ENCODE data around the gene CD300LB. TPM values are rescaled to one million over a fixed set of nuclear protein-coding genes. Genes with fewer than 3 reads are reported as not detected.
"Not testable (repeated sequence)": the region's sequence is repeated elsewhere in the genome, so short reads cannot be mapped to it uniquely, and the experiment has no call there.

The CD300LB gene
- polyA plus RNA-seq, 5 donors = 0.22 to 0.44 (median 0.25) TPM

- peak; percentile 36 to 56 for DNase-seq
These were observed 37.9 kb downstream of the CD300LB start for GRCh38 chr17:74493331-74493833.

- no peak for DNase-seq
These were observed 39.6 kb downstream of the CD300LB start for GRCh38 chr17:74491626-74492025.

- DNase-seq = no peak
These were observed 40.6 kb downstream of the CD300LB start for GRCh38 chr17:74490716-74491115.

GRCh38 chr17:74488276-74488675 lies 43.0 kb downstream of the CD300LB start:
- DNase-seq = not testable (repeated sequence)

- no peak for DNase-seq
These were observed 45.4 kb downstream of the CD300LB start for GRCh38 chr17:74485841-74486240.

GRCh38 chr17:74485022-74485743 lies 46.1 kb downstream of the CD300LB start:
- DNase-seq = no peak

GRCh38 chr17:74484066-74484465 lies 47.2 kb downstream of the CD300LB start:
- DNase-seq = no peak

GRCh38 chr17:74481621-74482020 lies 49.7 kb downstream of the CD300LB start:
- no peak for DNase-seq

GRCh38 chr17:74480290-74480689 lies 51.0 kb downstream of the CD300LB start:
- DNase-seq = no peak

- DNase-seq = no peak
These were observed 52.7 kb downstream of the CD300LB start for GRCh38 chr17:74478420-74479100.

GRCh38 chr17:74477411-74477810 lies 53.9 kb downstream of the CD300LB start:
- no peak for DNase-seq

GRCh38 chr17:74475189-74475588 lies 56.1 kb downstream of the CD300LB start:
- no peak for DNase-seq

GRCh38 chr17:74474043-74474792 lies 57.1 kb downstream of the CD300LB start:
- no peak for DNase-seq

GRCh38 chr17:74473294-74473693 lies 58.0 kb downstream of the CD300LB start:
- DNase-seq = no peak

GRCh38 chr17:74472890-74473289 lies 58.4 kb downstream of the CD300LB start:
- DNase-seq = no peak

- DNase-seq = no peak
These were observed 59.9 kb downstream of the CD300LB start for GRCh38 chr17:74471341-74471740.

Other genes starting within 250 kb of the CD300LB start
- 1 to 10 TPM in 4 of 5 donors, under 1 TPM in 1; 0.63 to 2.6 (median 1.5) TPM for gene KIF19, start 205.2 kb downstream of the CD300LB start, polyA plus RNA-seq (ENCODE audit: insufficient read depth in 1 of 5, insufficient read length in 5 of 5, low replicate concordance in 1 of 5)
- 1 to 10 TPM in 1 of 5 donors, under 1 TPM in 4; 0.67 to 1.9 (median 0.84) TPM for gene BTBD17, start 169.6 kb downstream of the CD300LB start, polyA plus RNA-seq (ENCODE audit: insufficient read depth in 1 of 5, insufficient read length in 5 of 5, low replicate concordance in 1 of 5)
- under 1 TPM in 3 of 5 donors, not detected in 2; 0.13 to 0.16 (median 0.15) TPM for gene GPR142, start 164.0 kb downstream of the CD300LB start, polyA plus RNA-seq (ENCODE audit: insufficient read depth in 1 of 5, insufficient read length in 5 of 5, low replicate concordance in 1 of 5)
- gene GPRC5C, start 99.4 kb downstream of the CD300LB start, polyA plus RNA-seq (ENCODE audit: insufficient read depth in 1 of 5, insufficient read length in 5 of 5, low replicate concordance in 1 of 5) = 10 to 100 TPM; 40.1 to 70.8 (median 51.4) TPM
- 1 to 10 TPM; 1.6 to 3.6 (median 2.1) TPM for gene CD300A, start 64.8 kb downstream of the CD300LB start, polyA plus RNA-seq (ENCODE audit: insufficient read depth in 1 of 5, insufficient read length in 5 of 5, low replicate concordance in 1 of 5)
- gene CD300C, start 14.6 kb upstream of the CD300LB start, polyA plus RNA-seq (ENCODE audit: insufficient read depth in 1 of 5, insufficient read length in 5 of 5, low replicate concordance in 1 of 5) = 1 to 10 TPM in 1 of 5 donors, under 1 TPM in 4; 0.23 to 1.1 (median 0.69) TPM
- under 1 TPM in 3 of 5 donors, not detected in 2; 0.30 to 0.48 (median 0.34) TPM for gene CD300H, start 36.0 kb upstream of the CD300LB start, polyA plus RNA-seq (ENCODE audit: insufficient read depth in 1 of 5, insufficient read length in 5 of 5, low replicate concordance in 1 of 5)
- under 1 TPM in 1 of 5 donors, not detected in 4; 0.08 TPM for gene CD300LD, start 60.8 kb upstream of the CD300LB start, polyA plus RNA-seq (ENCODE audit: insufficient read depth in 1 of 5, insufficient read length in 5 of 5, low replicate concordance in 1 of 5)
- under 1 TPM; 0.29 to 0.46 (median 0.41) TPM for gene CD300E, start 92.3 kb upstream of the CD300LB start, polyA plus RNA-seq (ENCODE audit: insufficient read depth in 1 of 5, insufficient read length in 5 of 5, low replicate concordance in 1 of 5)
- gene CD300LF, start 181.4 kb upstream of the CD300LB start, polyA plus RNA-seq (ENCODE audit: insufficient read depth in 1 of 5, insufficient read length in 5 of 5, low replicate concordance in 1 of 5) = under 1 TPM; 0.54 to 0.68 (median 0.62) TPM
- gene RAB37, start 205.8 kb upstream of the CD300LB start, polyA plus RNA-seq (ENCODE audit: insufficient read depth in 1 of 5, insufficient read length in 5 of 5, low replicate concordance in 1 of 5) = 10 to 100 TPM in 3 of 5 donors, 1 to 10 TPM in 2; 9.1 to 11.3 (median 10.5) TPM
- gene NHERF1, start 217.2 kb upstream of the CD300LB start, polyA plus RNA-seq (ENCODE audit: insufficient read depth in 1 of 5, insufficient read length in 5 of 5, low replicate concordance in 1 of 5) = 10 to 100 TPM; 37.9 to 74.9 (median 44.8) TPM
- 10 to 100 TPM; 39.2 to 55.3 (median 47.9) TPM for gene NAT9, start 244.9 kb upstream of the CD300LB start, polyA plus RNA-seq (ENCODE audit: insufficient read depth in 1 of 5, insufficient read length in 5 of 5, low replicate concordance in 1 of 5)

All from right lung (tissue), 5 donors.